ENCODE data around the gene GRHL1.

The GRHL1 gene

DNA sequence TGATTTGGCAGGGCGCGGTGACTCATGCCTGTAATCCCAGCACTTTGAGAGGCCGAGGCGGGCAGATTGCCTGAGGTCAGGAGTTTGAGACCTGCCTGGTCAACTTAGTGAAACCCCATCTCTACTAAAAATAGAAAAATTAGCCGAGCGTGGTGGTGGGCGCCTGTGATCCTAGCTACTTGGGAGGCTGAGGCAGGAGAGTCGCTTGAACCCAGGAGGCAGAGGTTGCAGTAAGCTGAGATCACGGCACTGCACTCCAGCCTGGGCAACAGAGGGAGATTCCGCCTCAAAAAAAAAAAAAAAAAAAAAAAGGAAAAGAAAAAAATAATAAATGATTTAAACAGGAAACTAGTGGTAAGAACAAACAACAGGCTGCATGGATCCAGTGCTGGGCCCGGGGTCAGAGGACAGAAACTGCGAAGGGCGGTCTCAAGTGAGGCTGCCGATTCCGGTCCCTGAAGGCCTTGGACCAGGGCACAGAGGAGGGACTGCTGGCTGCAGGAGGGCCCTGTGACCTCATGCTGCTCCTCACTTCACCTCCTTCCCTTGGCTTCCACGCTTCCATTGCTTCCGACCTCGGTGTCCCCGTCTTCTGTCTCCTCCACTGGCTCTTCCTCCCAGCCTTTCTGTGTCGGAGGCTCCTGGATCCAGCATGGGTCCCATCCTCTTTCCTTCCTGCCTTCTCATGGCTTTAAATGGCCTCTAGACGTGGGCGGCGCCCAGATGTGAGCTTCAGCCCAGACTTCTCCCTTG is 2.1 kb upstream of the GRHL1 start:
- no peak for DNase-seq

DNA sequence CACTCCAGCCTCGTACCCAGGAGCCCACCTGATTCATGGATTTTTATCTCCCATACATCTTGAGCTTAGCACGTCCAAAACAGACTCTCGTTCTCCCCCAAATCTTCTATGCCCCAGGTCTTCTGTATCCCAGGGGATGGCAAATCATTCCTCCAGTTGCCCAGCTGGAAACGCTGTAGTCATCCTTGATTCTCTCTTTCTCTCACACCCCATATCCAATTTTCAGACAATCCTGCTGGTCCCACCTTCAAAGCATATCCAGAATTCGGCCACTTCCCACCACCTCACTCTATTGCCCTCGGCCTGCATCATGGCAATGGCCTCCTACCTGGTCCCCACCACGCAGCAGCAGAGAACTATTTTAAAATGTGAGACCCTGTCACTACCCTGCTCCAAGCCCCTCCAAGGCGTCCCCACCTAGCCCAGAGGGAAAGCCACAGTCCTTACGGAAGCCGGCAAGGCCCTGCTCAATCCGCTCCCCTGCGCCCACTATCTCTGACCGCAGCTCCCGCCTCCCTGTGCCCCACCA is 1.4 kb upstream of the GRHL1 start:
- DNase-seq, result no peak

DNA sequence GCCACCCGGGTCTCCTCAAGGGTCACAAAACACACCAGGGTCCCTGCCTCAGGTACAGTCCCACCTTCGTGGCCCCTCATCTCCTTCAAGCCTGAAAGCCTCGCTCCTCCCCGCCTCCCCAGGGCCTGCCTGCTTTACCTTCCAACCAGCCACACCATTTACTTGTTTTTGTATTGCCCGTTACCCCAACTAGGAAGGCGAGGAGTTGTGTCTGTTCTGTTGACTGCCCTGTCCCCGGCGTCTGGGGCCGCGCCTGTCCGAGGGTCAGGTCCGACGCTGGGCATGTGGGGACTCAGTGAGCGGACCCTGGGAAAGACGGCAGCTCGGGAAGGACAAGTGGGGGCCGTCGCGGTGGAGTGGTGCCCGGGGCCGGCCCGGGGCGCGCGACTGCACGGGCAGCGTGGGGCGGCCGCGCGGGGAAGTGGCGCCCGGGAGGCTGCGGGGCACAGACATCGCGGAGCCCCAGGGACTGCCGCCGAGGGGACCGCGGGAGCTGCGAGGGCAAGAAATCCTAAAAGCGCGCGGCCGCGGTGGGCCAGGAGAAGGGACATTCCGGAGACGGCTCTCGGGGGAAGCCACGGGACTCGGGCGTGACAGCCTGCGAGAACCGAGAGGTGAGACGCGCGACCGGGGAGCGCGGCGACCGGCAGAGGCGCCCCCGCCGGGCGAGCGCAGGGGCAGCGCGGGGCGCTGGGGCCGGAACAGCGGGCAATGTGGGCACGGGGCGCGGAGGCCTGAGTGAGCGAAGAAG is 797 bp upstream of the GRHL1 start:
- peak; percentile 47 for DNase-seq

DNA sequence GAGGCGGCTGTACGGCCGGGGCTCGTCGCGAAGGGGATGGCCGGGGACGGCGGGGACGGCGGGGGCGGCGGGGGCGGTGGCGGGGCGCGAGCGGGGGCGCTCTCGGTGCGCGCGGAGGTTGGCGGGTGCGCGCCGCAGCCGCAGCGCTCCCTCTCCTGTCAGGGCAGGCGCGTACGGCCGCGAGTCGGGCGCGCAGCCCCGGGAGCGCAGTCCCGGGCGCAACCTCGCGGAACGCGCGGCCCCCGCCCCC is 296 bp upstream of the GRHL1 start:
- DNase-seq, result no peak

- DNase-seq, result no peak
Measured at GRCh38 chr2:9952286-9952737, 819 bp downstream of the GRHL1 start.

DNA sequence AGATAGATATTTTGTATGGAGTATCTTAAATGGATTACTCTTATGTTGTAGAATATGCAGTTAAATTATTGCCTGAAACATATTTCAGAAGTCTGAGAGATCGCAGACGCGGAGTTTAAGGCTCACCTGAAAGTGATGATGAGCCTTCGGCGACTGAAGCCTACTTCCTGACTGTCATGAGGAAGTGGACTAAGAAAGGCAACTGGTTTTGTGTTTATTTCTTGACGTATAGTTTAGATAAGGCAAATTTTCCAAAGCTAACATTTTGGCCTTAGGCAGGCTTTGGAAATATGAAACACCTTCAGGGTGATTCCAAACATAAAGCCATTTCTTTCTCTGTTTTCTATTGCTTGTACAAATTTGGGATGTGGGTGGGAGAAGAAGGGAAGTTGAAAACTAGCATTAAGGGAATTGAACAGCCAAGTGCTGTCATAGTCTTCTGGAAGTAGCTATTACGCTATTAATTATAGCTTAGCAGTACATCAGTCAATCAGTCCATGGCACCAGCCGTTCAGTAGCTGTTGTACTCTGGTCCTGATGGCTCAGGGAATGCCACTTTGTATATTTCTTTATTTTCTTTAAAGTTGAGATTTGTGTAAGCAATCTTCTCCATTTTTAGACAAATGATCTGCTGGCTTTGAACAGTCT is 1.5 kb downstream of the GRHL1 start:
- DNase-seq, result no peak

DNA sequence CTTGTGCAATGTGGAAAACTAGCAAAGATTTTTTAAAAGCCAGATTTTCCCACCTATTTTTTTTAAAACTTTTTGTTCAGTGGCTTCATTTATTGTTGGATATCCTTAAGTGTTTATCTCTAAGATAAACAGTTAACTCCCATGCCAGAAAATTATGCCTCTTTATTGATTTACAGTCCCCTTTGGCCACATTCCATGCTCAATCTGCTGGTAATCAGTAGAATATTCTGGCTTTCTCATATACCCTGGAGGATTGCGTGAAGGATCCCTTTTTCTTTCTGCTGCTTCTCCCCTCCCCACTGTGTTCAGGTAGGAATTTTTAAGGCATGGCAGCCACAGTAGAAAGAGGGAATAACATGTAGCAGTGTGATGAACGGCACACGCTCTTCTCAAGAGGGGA is 2.6 kb downstream of the GRHL1 start:
- DNase-seq, result no peak

GRCh38 chr2:9958057-9958456 is 6.6 kb downstream of the GRHL1 start:
- DNase-seq, result no peak

- no peak for DNase-seq
Measured at GRCh38 chr2:9959262-9959661, 7.8 kb downstream of the GRHL1 start.

DNA sequence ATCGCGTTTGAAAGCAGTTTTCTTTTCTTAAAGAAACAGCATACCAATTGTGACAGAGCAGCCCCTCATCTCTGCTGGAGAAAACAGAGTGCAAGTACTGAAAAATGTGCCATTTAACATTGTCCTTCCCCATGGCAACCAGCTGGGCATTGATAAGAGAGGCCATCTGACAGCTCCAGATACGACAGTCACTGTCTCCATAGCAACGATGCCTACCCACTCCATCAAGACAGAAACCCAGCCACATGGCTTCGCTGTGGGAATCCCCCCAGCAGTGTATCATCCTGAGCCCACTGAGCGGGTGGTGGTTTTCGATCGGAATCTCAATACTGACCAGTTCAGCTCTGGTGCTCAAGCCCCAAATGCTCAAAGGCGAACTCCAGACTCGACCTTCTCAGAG is 9.5 kb downstream of the GRHL1 start:
- no peak for DNase-seq

DNA sequence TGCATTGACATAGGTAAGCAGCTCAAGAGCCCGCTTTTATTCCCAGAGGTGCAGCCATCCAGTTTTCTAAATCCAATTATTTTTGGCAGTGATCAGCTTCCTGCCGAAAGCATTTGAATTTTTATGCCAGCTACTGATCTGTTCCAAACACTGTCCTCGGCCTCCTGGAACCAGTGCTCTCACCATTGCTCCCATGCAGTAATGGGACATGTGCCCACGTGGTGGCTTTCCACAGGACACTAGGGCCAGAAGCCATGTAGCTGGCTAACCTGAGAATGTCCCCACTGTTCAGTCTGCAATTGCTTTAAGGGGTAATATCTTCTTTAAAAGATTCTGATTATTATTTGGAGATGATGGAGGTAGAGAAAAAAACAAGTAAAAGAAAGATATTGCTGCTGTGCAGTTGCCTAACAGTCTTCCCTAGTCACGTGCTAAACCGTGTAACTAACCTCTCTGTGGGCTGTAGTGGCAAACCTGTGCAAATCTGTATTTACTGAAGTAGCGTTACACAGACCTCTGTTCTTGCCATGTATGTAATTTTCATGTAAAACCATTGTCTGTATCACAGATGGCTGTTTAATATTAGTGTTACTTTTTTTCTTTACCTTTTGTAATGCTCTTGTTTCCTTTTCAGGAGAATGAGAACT is 13.0 kb downstream of the GRHL1 start:
- DNase-seq, result no peak

DNA sequence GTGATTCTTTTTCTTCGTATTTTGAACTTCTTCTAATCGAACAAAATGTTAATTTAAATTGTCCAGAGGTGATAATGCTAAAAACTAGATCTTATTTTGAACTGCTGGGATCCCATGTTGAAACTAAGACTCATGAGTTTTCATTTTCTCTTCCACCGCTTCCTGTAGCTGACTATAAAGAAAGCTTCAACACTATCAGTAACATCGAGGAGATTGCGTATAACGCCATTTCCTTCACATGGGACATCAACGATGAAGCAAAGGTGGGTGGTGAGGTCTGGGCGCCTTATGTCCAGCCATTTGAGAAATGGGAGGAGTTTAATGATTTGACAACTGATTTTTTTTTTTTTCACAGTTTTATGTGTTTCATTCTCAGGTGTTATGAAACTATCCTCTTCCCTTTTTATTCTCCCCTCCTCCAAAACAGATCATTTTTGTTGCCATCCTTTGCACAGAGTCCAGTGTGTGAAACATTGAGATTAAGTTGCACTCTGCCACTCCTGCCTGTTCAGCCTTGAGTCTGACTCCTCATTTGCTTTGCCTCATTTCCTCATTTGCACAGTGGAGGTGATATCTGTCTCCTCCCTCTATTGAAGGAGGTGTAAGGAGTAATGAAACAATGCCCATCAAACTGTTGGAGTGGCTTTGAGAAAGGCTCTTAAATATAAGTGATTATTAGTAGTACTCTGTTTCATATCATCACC is 13.8 kb downstream of the GRHL1 start:
- DNase-seq, result no peak

DNA sequence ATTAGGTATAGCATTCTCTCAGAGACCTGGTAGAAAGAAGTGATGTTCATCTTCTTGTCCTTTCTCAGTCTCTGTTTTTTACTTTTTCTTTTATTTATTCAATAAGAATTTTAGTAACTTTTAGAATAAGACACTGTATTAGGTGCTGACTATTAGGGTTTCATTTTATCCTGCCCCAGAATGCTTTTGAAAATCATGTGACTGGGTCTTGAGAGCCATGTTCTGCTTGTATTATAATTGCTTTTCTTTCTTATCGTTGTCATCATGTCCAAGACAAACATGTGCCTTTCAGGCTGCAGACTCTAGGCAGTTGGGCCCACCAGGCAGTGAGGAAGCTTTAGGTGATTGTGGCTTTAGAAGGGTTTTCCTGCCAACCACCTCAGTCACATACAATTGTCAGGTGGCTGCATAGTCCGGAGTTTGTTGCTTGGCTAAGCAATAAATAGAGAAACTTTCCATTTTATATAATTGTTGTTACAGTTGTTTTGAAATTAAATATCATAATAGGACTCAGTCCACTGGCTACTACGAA is 15.1 kb downstream of the GRHL1 start:
- DNase-seq, result no peak

- DNase-seq, result no peak
Measured at GRCh38 chr2:9967053-9967775, 15.7 kb downstream of the GRHL1 start.

DNA sequence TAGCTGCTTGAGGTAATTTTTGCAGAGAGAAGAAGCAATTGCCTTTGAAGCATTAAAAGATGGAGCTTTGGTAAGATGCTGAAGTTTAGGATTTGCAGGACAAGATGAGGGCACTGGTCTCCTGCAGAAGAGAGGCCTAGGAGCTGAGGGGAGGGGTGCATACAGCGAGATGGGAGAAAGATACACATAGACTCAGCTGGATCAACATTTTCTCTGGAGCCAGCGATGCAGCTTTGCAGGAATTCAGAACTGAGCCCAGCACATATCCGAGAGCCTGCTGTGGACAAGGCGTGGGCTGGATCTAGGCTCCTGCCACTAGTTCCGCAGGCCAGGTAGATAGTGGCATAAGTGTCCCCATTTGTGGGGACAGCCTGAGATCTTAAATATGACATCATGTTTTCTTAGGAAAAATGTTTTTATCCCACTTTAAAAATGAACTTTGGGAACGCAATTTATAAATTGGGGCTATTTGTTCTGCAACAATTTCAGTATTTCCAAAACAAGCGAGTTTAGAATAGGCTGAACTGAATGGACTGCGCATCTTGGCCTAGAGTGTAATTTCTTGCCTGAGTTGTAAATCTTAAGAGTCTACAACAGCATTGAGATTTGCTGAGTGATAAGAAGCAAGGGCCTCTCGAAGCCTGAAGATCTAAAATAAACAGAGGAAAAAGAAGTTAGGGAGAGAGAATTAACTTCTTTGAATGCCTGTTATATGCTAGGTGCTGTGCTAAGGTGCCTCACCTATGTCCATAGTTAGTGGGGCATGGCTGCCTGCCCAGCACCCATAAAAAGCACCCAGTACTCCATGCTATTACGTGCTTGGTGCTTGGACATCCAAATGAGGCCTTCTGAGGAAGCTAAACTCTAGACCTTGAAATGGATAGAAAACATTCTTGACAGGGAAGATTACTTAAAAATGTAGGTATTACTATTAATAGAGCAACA is 17.3 kb downstream of the GRHL1 start:
- no peak for DNase-seq

GRCh38 chr2:9970200-9971044 is 18.9 kb downstream of the GRHL1 start:
- no peak for DNase-seq

- DNase-seq, result no peak
Measured at GRCh38 chr2:9971105-9971818, 19.8 kb downstream of the GRHL1 start.

DNA sequence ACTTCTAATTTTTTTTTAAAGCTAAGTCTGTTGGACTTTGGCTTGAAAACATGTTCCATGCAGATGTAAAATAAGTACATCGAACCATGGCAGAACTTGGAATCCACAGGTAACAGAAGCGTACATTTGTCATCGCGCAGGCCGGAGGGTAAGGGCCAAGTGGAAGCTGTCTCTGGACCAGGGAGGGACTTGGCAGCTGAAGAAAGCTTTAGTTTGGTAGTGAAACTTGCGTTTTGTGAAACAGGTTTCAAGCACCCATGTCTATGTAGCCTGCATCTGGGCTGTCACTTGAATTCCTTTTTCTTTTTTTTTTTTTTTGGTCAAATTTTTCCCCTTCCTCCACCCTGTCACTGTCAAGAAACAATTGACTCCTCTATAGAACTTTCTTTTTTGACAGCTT is 20.4 kb downstream of the GRHL1 start:
- no peak for DNase-seq

Data from activated naive CD4-positive, alpha-beta T cell treated with Interleukin-2 at 50 U/mL for 16 hours (primary cell).